ENCODE results near the gene DESI2. TPM values are rescaled to one million over a fixed set of nuclear protein-coding genes. Genes with fewer than 3 reads are reported as not detected.

Gene DESI2
- total and polyA plus RNA-seq, 2 of the 8 experiments (the other 6 are each of a cell fraction or from before 2014, with no cell fraction given), result 54.0 to 110 TPM

DNA sequence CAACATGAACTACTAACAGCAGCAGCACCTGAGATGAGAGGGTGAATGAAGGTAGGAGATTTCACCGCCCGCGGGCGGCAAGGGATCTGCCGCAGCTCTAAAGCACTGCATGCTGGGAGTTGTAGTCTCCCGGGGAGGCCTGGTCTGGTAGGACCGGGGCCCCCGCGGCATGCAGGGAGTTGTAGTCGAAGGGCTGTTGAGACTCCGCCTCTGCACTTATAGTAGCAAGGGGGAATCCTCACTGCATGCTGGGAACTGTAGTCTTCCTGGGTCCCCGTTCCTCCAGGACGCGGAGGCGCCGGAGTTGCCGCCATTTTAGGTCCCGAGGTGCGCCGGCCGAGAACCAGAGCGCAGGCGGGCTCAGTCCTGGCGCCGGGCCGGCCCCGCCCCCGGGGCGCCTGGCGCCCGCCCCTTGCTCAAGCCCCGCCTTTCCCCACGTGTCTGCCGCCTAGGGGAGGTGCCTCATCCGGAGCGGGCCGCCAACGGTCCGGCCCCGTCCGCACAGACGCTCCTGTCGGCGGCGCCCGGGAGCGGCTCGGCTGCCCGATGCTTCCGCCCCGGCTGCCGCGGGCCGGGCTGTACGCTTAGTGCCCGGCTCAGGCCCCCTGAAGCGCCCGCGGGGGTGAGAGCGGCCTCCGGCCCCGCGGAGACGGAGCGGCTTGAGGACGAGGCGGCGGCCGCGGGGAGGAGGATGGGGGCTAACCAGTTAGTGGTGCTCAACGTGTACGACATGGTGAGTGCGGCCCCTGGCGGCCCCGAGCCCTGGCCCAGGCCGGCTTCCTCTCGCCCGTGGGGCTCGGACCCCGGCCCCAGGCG, at the start of gene DESI2 (continued):
- TF ChIP-seq, protein P1, sequence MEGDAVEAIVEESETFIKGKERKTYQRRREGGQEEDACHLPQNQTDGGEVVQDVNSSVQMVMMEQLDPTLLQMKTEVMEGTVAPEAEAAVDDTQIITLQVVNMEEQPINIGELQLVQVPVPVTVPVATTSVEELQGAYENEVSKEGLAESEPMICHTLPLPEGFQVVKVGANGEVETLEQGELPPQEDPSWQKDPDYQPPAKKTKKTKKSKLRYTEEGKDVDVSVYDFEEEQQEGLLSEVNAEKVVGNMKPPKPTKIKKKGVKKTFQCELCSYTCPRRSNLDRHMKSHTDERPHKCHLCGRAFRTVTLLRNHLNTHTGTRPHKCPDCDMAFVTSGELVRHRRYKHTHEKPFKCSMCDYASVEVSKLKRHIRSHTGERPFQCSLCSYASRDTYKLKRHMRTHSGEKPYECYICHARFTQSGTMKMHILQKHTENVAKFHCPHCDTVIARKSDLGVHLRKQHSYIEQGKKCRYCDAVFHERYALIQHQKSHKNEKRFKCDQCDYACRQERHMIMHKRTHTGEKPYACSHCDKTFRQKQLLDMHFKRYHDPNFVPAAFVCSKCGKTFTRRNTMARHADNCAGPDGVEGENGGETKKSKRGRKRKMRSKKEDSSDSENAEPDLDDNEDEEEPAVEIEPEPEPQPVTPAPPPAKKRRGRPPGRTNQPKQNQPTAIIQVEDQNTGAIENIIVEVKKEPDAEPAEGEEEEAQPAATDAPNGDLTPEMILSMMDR (IDR thresholded peaks at IDR 0.05; ENCODE audit: control extremely low read depth in 1 of 3, insufficient read depth in 1 of 3, low read depth in 1 of 3, low read length in 3 of 3), result peak; percentile 3 to 38 (median 31); a peak in 3 of 4 replicates
- TF ChIP-seq TBP (IDR thresholded peaks at IDR 0.05; ENCODE audit: low read depth, low read length) (peak; percentile 83), NANOG (IDR thresholded peaks at IDR 0.05; ENCODE audit: insufficient read depth, low read depth, low read length, poor library complexity, severe bottlenecking) (no peak), YY1 (IDR thresholded peaks at IDR 0.05; ENCODE audit: low read depth, low read length) (peak; percentile 99), KDM5A (IDR thresholded peaks at IDR 0.05; ENCODE audit: low read length) (no peak), TAF1 (IDR thresholded peaks at IDR 0.05; ENCODE audit: low read depth, low read length) (peak; percentile 93), CHD1 (IDR thresholded peaks at IDR 0.05; ENCODE audit: low read depth, low read length) (no peak), POU5F1 (IDR thresholded peaks at IDR 0.05; ENCODE audit: low read depth, low read length) (no peak), KDM4A (IDR thresholded peaks at IDR 0.05; ENCODE audit: low read depth, low read length, severe bottlenecking) (peak; percentile 55), GABPA (IDR thresholded peaks at IDR 0.05; ENCODE audit: borderline replicate concordance, insufficient read depth, low read length) (no peak), JUND (IDR thresholded peaks at IDR 0.05; ENCODE audit: low read length) (no peak), SUZ12 (IDR thresholded peaks at IDR 0.05; ENCODE audit: low read length) (no peak), SP1 (IDR thresholded peaks at IDR 0.05; ENCODE audit: low read depth, low read length) (0 out of 2 replicates have a peak, but pooled peaks have one; percentile 10), MAFK (IDR thresholded peaks at IDR 0.05; ENCODE audit: low read depth, low read length) (no peak), CREB1 (IDR thresholded peaks at IDR 0.05) (peak; percentile 13; the same call in 1 of the 2 replicates), SAP30 (IDR thresholded peaks at IDR 0.05; ENCODE audit: insufficient read depth, insufficient replicate concordance, low read length) (no peak), SIRT6 (IDR thresholded peaks at IDR 0.05; ENCODE audit: low read length) (no peak)
- TF ChIP-seq, protein P2, sequence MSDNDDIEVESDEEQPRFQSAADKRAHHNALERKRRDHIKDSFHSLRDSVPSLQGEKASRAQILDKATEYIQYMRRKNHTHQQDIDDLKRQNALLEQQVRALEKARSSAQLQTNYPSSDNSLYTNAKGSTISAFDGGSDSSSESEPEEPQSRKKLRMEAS (IDR thresholded peaks at IDR 0.05), result peak; percentile 42
- TF ChIP-seq, protein P3, sequence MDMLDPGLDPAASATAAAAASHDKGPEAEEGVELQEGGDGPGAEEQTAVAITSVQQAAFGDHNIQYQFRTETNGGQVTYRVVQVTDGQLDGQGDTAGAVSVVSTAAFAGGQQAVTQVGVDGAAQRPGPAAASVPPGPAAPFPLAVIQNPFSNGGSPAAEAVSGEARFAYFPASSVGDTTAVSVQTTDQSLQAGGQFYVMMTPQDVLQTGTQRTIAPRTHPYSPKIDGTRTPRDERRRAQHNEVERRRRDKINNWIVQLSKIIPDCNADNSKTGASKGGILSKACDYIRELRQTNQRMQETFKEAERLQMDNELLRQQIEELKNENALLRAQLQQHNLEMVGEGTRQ (IDR thresholded peaks at IDR 0.05; ENCODE audit: low read length), result peak; percentile 72
- TF ChIP-seq, protein P4, sequence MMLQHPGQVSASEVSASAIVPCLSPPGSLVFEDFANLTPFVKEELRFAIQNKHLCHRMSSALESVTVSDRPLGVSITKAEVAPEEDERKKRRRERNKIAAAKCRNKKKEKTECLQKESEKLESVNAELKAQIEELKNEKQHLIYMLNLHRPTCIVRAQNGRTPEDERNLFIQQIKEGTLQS (IDR thresholded peaks at IDR 0.05; ENCODE audit: insufficient read depth, low read depth, low read length), result no peak

Data from H1 (cell line).